Heart right ventricle (tissue), 16 donors: ENCODE data around the gene DYSF. TPM values are rescaled to one million over a fixed set of nuclear protein-coding genes. Genes with fewer than 3 reads are reported as not detected.
A peak's percentile ranks its signal among the peaks of the same experiment; 100 is the strongest.

Source experiments
- ATAC-seq, 8 donors: fragments of 200-7000 bp; cut with Tn5 transposase; one replicate each; pipeline ENCODE4 v1.9.1; 2020; ENCODE audit warnings: mild to moderate bottlenecking in 8 of 8, moderate library complexity in 8 of 8, moderate number of reproducible peaks in 1 of 8
- DNase-seq, 2 donors: peaks; one replicate each; pipeline ENCODE4 v3.0.0-alpha.2; 2020
- H3K27ac ChIP-seq, 10 donors: fragments of 200-600 bp; sonication (generic) in 2 of 10; one replicate each; pipeline versions ENCODE4 v1.5.0 to v1.8.0; 2020 to 2022; ENCODE audit warnings: mild to moderate bottlenecking in 3 of 10
- H3K27me3 ChIP-seq, 7 donors: fragments of 200-600 bp; one replicate each; pipeline ENCODE4 v1.8.0; 2021 to 2022; ENCODE audit warnings: mild to moderate bottlenecking in 2 of 7
- H3K36me3 ChIP-seq, 9 donors: fragments of 200-600 bp; sonication (generic) in 1 of 9; one replicate each; pipeline versions ENCODE4 v1.5.0 to v1.8.0; 2020 to 2022; ENCODE audit warnings: mild to moderate bottlenecking in 2 of 9
- H3K4me1 ChIP-seq, 9 donors: fragments of 200-600 bp; sonication (generic) in 1 of 9; one replicate each; pipeline versions ENCODE4 v1.5.0 to v1.8.0; 2020 to 2022; ENCODE audit warnings: mild to moderate bottlenecking in 4 of 9
- H3K4me3 ChIP-seq, 10 donors: fragments of 200-600 bp; sonication (generic) in 2 of 10; one replicate each; pipeline versions ENCODE4 v1.5.0 to v1.8.0; 2020 to 2022; ENCODE audit warnings: mild to moderate bottlenecking in 7 of 10, moderate library complexity in 2 of 10
- H3K9me3 ChIP-seq, 11 donors: fragments of 200-600 bp in 10 of 11; sonication (generic) in 2 of 11; one replicate each; pipeline versions ENCODE4 v1.5.0 to v1.8.0; 2013 to 2022; ENCODE audit warnings: mild to moderate bottlenecking in 2 of 11, control low read depth in 1 of 11, moderate library complexity in 1 of 11
- CTCF ChIP-seq, 9 donors: fragments of 200-600 bp; sonication (generic) in 2 of 9; IDR thresholded peaks; one replicate each; pipeline versions ENCODE4 v1.5.0 to v1.8.0; 2021 to 2022; ENCODE audit warnings: antibody characterized with exemption in 9 of 9, mild to moderate bottlenecking in 5 of 9, moderate library complexity in 1 of 9
- whole genome bisulfite sequencing, 2 donors: extraction: QIAGEN DNeasy Blood & Tissue Kit; methylation state at CpG; one replicate each; pipeline ENCODE4 v1.1.7; 2013; ENCODE audit warnings: inconsistent platforms in 1 of 2; 5-methylcytosine and 5-hydroxymethylcytosine counted together
- intact Hi-C, 10 donors: fragments of 100-400 bp; cut with DNase I; formaldehyde crosslinking; loops; one replicate each; pipeline versions ENCODE4 v1.11.1 to v1.14.2; 2022
- polyA plus RNA-seq, 2 donors: library from polyadenylated mRNA; stranded (reverse); fragments of 200-250 nt; gene quantifications; one replicate each; pipeline ENCODE4 v1.2.3, GENCODE V29; 2013
- total RNA-seq, 10 donors: library from RNA; stranded (reverse); fragmentation: NEBNext Ultra II Directional in 3 of 10; extraction: Animal tissue kit (Norgen Biotek cat#: 25700) in 3 of 10; gene quantifications; one replicate each; pipeline versions ENCODE4 v1.2.1 to v1.2.4, GENCODE V29; 2021 to 2023
- donor health status: Arrhythmogenic right ventricular cardiomyopathy.
- donor health status: ischemic (EF 13 %, LVEDD 7.1; RV severe dilation, severe dysfunction).
- donor health status: healthy with polysubstance abuse.
- donor health status: DM: no; HTN: yes; CAD: no.
- donor health status: DM: no; HTN: no; CAD: no.
- donor health status: ischemic (EF 25% LVEDD 6.9; RV normal size, moderate dysfunction).
- donor health status: ischemic (EF 25% LVEDD 5.7; RV mildly dilated, moderate dysfunction).
- donor health status: healthy.
- donor health status: DM: yes; HTN: yes; CAD: no.
- donor health status: Ischemic cardiomyopathy.
- donor health status: ischemic (EF 35%, LVEDD 5.7; RV mildly dilated, moderate dysfunction).
- donor health status: nonischemic (EF 11% LVEDD 7.7; RV severe dilation, severe dysfunction).
- donor health status: DM: yes; HTN: yes; CAD: no.
- donor health status: PGD.
- donor health status: ischemic (EF 29% LVEDD 5.4; RV normal size, mild dysfunction).
- donor health status: nonischemic (EF 23%, LVEDD 6.1; RV moderate dilation, normal function).

Gene DYSF
- total and polyA plus RNA-seq, 12 donors = 20.6 to 100 (median 64.8) TPM

DNA sequence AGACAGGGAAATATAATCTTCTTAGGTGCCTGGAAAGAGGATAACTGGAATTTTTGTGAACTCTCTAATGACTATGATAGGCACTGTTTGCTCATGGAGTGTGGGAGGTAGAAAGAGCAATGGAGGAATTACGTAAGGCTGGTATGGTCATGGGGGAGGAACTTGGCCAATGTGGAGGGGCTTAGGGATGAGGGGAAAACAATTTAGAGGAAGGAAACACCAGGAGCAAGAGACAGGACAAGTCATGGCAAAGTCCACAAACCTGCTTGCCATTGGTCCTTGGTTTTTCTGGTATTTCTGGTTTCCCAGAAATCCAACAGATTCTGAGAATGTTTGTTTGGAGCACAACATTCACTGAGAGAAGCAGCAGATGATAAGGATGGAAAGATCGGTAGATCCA is 274.2 kb downstream of the DYSF start:
- H3K9me3 ChIP-seq = peaks cover 0 to 24% (median 11%) of the 10 kb centered on the region in 11 donors

DNA sequence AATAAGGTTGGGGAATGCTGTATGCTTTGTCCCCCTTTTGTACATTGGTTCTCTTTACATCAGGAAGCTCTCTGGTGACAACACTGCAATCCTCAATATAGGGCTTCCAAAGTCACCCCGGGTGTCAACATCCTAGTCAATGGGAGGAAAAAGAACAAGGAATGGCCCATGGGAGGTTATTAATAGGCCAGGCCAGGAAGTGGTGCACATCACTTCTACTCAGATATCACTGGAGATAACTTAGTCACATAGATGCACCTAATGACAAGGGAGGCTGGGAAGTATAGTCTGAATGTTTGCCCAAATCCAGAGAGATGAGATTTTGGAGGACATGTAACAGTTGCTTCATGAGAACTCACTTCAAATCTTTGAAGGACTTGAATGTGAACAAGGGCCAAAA is 274.7 kb downstream of the DYSF start:
- H3K36me3 ChIP-seq = no peaks in the 10 kb centered on the region
- H3K4me3 ChIP-seq = no peak overlapping the region
- TF ChIP-seq CTCF (IDR thresholded peaks at IDR 0.05) = no peak
- no peak overlapping the region for H3K27ac ChIP-seq
- H3K4me1 ChIP-seq = no peaks in the 10 kb centered on the region
- intact Hi-C loops = no loop called here
- WGBS, 2 donors = 74 to 85% methylated on average over 1 of the region's 1 CpG
- H3K27me3 ChIP-seq = no peaks in the 10 kb centered on the region
- no peak for ATAC-seq
- peaks cover 0 to 24% (median 11%) of the 10 kb centered on the region in 11 donors for H3K9me3 ChIP-seq
- no peak for DNase-seq

More for the DNA sequence above, 274.2 kb downstream of the DYSF start:
- no peak for DNase-seq
- WGBS, 2 donors = 88 to 95% methylated on average over 2 of the region's 2 CpGs
- no peak overlapping the region for H3K4me3 ChIP-seq
- peak in 1 of 8 donors; percentile 28 for ATAC-seq
- no peak for TF ChIP-seq CTCF (IDR thresholded peaks at IDR 0.05)
- no peaks in the 10 kb centered on the region for H3K4me1 ChIP-seq
- no peak overlapping the region for H3K27ac ChIP-seq
- intact Hi-C loops = no loop called here
- H3K36me3 ChIP-seq = no peaks in the 10 kb centered on the region
- no peaks in the 10 kb centered on the region for H3K27me3 ChIP-seq

GRCh38 chr2:71730785-71731383 is 277.5 kb downstream of the DYSF start:
- WGBS, 2 donors = 80 to 85% methylated on average over 17 of the region's 17 CpGs
- H3K4me1 ChIP-seq = peaks cover 0 to 1% (median 0%) of the 10 kb centered on the region in 9 donors
- H3K4me3 ChIP-seq = no peak overlapping the region
- no peaks in the 10 kb centered on the region for H3K36me3 ChIP-seq
- intact Hi-C loops = no loop called here
- H3K27me3 ChIP-seq = no peaks in the 10 kb centered on the region
- no peak for DNase-seq
- H3K9me3 ChIP-seq = peaks cover 0 to 4% (median 0%) of the 10 kb centered on the region in 11 donors
- no peak overlapping the region for H3K27ac ChIP-seq
- no peak for TF ChIP-seq CTCF (IDR thresholded peaks at IDR 0.05)
- ATAC-seq = peak in 3 of 8 donors; percentile 39 to 56 (median 51)

- intact Hi-C loops = no loop called here
- TF ChIP-seq CTCF (IDR thresholded peaks at IDR 0.05) = no peak
- no peak for ATAC-seq
These were observed 281.3 kb downstream of the DYSF start for GRCh38 chr2:71734620-71735019.

More at GRCh38 chr2:71734620-71735019, 281.3 kb downstream of the DYSF start:
- Histone ChIP-seq H3K27me3 (no peaks in the 10 kb centered on the region), H3K36me3 (no peaks in the 10 kb centered on the region), H3K4me3 (no peak overlapping the region), H3K27ac (no peak overlapping the region), H3K4me1 (peaks cover 0 to 11% (median 0%) of the 10 kb centered on the region in 9 donors), H3K9me3 (no peaks in the 10 kb centered on the region)
- no peak for DNase-seq
